Inflammatory macrophage (primary cell): ENCODE measurements around the gene NIPAL1.

Experiments used
- DNase-seq, 2 donors: peaks; one replicate each; pipeline ENCODE4 v3.0.0-alpha.2; 2020 to 2022

The NIPAL1 gene

DNA sequence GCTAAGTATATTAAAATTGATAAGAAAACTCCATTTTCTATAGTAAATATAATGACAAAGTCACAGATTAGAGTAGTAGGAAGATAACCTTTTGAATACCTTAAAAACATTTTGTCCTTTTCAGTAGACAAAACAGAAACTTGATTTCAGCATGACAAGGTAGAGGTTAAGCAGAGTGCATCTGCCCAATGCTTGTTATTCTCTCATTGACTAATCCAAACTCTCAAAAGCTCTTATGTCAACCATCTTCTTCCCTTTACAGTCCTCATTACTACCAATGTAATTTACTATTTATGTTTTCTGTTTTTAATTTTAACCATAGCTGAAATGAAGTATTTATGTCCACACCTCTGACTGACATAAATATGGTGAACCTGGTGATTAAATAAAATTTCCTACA lies 11.1 kb downstream of the NIPAL1 start:
- no peak for DNase-seq

DNA sequence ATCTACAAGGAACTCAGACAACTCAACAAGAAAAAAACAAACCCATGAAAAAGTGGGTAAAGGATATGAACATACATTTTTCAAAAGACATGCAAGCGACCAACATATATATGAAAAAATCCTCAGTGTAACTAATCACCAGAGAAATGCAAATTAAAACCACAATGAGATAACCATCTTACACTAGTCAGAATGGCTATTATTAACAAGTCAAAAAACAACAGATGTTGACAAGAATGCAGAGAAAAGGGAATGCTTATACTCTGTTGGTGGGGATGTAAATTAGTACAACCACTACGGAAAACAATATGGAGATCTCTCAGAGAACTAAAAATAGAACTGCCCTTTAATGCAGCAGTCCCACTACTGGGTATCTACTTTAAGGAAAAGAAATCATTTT lies 12.1 kb downstream of the NIPAL1 start:
- no peak for DNase-seq

DNA sequence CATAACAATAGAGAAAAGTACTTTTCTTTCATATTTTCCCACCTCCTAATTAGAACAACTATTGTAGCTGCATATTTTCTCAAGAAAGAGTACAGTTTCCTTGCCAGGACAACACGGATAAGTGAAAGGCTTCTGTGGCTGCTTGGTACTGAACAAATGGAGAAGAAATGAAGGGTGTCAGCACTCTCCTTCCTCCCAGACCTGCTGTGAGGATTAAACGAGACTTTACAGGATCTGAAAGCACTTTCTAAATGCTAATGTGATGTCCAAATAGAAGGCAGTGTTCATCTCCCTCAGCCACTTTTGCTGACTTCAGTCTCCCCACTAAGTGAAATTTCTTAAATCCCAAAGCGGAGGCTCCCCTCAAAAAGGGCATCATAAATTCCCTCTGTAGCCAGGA lies 13.9 kb downstream of the NIPAL1 start:
- no peak for DNase-seq

DNA sequence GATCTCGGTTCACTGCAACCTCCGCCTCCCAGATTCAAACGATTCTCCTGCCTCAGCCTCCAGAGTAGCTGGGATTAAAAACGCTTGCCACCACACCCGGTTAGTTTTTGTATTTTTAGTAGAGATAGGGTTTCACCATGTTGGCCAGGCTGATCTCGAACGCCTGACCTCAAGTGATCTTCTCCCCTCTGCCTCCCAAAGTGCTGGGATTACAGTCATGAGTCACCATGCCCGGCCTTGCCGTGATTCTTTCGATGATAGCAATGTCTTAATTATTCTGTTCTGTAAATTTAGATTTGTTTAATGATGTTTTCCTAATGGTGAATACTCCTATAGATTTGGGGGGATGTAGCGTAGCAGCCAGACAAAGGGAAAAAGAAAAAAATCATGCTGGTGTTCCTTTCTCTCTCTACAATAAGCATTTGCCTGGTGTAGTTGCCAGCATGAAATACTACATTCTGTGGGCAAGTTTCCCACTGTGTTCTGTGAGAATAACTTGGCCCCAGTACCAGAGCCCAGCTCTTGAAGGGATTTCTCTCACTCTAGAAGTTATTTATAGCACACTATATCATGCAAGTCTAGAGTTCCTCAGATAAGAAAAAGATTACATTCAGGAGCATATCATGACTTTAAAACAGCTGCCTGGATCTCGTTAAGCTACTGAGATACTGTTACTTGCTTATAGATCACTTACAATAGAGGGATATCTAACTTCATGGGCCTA lies 15.4 kb downstream of the NIPAL1 start:
- DNase-seq = no peak

DNA sequence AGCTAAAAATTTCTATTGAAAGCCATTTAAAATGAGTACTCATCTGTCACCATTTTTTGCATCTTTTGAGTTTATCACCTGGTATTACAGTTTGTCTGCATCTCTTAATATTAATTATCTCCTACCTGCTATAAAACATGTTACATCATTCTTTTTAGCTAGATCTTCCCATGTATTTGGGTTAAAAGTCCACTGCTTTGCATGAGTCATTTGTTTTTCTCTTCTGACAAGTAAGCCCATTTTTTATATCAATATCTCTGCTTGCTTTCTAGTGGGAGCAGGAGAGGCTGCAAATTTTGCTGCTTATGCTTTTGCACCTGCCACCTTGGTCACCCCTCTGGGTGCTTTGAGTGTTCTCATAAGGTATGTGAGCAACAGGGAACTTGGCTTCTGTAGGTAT lies 16.1 kb downstream of the NIPAL1 start:
- no peak for DNase-seq

DNA sequence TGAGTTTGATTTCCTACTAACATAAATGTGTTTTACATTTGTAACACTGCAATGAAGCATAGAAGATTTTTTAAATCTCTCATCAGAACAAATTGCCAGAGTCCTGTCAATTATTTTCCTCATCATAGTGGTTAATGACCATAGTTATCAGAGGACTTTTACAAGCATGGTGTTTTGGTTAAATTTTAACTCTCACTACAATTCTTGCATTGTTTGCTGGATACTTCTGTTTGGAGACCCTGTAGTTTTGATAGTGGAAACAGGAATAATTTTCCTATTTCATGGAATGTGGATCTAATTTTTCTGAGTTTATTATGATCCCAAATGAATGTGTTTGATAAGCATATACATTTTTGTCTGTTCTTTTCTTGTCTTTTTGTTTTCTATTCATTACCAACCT lies 16.8 kb downstream of the NIPAL1 start:
- DNase-seq = no peak

DNA sequence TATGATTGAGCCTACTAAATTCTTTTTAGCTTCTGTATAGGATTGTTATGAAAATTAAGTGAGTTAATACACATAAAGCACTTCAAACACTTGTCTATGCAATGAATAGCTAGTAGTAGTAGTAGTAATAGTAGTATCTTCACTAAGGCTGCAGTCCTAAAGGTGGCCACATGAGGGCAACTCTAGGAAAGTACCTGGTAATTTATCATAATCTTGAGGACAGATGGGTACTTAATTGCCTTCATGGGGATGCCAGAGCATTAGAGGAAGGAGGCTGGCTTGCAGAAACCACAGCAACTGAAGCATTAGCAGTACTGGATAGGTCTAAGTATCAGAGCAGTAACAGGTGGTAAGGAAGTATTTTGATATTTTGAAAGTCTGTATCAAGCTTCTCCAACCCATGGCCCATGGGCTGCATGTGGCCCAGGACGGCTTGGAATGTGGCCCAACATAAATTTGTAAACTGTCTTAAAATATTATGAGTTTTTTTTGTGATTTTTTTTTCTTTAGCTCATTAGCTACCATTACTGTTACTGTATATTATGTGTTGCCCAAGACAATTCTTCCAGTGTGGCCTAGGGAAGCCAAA lies 17.3 kb downstream of the NIPAL1 start:
- peak; percentile 34 to 35 for DNase-seq

DNA sequence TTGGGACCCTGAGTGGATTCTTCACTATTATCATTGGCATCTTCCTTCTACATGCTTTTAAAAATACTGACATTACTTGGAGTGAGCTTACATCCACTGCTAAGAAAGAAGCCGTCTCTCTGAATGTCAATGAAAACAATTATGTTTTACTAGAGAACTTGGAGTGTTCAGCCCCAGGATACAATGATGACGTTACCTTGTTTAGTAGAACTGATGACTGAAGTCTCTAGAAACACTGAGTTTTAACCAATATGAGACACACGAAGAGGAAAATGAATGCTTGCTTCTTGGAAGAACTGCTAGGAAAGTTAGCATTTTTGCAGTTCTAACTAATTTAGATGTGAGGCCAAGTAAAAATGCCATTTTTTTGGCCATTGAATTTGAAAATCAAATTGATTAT lies 19.4 kb downstream of the NIPAL1 start:
- DNase-seq = no peak

DNA sequence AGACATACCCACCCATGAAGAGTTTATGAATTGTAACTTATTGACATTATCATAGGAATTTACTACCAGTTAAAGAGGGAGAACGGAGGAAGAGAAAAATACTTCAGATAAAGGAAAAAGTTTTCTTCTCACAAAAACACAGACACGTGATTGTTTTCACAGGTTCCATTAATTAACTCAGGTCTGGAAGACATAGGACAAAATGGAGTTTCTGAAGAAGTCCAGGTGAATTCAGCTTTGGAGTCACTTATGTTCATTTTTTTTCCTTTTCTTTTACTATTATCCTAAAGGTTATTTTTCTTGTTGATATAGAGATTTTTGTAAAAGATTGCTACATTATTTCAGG lies 20.5 kb downstream of the NIPAL1 start:
- no peak for DNase-seq

DNA sequence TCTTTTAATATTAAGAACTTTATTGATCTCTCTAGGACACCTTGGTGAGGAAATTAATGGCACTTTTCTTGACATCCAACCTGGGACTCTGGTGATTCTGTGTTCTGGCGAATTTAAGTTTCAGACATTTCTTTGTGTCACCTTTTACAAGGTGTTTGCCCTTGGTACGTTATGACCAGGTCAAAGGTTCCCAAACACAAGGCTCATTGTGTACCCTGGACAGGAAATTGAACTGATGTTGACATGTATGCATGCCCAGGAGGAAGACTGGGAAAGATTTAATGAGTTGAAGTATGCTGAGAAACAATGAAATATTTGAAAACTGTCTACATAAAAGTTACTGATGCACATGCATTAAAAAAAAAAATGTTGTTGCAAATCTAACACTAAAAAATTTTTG lies 22.1 kb downstream of the NIPAL1 start:
- DNase-seq = no peak

DNA sequence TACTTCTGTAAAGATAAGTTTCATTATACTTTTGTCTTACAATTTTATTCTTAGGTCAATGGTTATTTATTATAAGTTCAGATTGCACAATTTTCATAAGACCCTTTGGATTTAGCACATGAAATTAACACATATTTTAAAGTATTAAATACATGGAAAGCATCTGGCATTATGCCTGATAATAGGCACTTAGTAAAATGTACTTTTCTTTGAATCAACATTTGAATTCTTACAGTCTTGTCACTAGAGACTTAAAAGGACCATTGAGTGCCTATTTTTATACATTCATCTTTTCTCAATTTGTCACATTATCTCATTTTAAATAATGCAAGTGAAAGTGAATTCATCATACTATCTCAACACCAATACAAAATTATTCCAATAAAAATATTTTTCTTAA lies 23.0 kb downstream of the NIPAL1 start:
- no peak for DNase-seq

DNA sequence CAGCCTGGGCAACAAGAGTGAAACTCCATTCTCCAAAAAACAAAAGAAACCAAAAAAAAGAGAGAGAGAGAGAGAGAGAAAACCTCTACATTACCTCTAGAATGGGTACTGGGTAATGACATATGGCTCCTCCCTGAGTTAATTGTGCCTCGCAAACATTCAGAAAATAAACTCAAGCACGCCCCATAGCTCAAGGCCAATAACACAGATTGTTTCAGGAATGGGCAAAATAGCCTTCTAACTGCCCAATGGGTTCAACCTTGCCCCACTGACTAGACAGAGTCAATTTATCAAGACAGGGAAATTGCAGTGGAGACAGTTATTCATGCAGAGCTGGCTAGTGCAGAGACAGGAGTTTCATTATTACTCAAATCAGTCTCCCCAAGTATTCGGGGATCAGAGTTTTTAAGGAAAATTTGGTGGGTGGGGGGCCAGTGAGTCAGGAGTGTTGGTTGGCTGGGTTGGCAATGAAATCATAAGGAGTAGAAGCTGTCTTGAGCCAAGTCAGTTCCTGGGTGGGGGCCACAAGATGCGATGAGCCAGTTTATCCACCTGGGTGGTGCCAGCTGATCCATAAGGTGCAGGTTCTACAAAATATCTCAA lies 25.1 kb downstream of the NIPAL1 start:
- no peak for DNase-seq

DNA sequence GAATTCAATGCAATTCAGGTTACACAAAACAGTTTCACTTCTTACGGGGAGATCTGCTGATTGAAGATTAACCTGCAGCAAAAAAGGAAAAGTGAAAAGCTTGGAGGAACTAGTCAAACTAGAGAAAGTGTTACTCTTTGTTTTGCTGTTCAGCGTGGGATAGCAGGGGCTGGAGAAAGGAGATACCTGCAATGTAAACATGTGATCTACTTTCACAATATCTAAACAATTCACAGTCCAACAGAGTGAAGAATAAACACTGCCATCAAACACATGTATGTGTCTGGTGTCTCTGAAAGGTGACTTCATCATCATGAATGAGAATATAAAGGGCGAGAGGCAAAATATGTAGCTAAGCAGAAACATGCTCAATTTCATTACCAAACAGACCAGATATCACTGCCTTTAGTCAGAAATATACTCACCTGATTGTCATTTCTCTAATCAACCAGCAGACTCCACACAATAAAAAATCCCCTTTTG lies 26.4 kb downstream of the NIPAL1 start:
- no peak for DNase-seq

DNA sequence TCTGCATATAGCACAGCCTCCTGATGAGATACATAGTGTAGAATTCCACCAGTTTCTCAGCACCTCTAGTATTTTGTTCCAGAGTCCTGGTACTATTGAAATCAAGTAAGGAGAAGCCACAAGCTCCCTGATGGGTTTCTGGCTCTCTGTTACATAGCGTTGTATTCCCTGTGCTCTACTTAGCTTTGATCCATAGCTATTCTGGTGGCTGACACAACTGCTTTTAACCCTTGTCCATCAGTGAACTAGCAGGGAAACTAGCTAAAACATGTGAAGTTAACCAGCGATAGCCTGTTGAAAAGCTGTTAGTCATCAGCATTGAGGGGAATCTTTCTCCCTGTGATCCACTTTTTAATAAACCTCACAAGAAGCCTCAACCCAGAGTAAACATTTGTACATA lies 26.9 kb downstream of the NIPAL1 start:
- DNase-seq = no peak

DNA sequence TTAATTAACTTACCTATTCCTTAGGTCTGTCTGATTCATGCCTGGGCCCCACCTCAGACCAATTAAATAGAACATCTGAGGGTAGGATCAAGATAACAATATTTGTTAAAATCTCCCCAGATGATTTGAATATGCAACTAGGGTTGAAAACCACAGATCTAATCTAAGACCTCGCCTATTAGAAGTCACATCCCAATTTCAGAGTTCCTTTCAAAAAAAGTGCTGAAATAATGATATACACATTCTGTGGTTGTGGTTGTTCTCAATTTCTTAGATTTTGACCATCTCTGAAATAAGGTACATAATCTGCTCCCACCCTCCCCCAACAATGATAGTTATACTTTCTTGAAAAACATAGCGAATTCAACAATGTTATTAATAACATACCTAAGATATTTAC lies 27.7 kb downstream of the NIPAL1 start:
- DNase-seq = no peak

DNA sequence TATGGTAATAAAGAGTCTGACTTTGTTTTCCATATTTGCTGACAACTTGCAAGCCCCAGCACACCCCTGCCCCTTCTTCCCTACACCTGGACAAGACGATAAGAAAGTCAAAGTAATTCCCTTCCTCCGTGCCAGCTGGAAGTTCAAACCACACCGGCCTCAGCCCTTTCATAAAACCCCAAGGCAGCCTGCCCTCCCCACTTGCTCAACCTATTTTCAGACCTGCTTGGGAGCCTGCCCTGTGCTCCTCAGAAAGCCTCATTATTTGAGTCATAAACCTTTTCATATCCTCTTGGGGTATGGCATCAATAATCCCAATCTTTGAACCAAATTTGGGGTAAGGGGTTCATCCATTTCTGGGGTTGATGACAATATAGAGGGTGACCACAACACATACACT lies 29.5 kb downstream of the NIPAL1 start:
- no peak for DNase-seq

DNA sequence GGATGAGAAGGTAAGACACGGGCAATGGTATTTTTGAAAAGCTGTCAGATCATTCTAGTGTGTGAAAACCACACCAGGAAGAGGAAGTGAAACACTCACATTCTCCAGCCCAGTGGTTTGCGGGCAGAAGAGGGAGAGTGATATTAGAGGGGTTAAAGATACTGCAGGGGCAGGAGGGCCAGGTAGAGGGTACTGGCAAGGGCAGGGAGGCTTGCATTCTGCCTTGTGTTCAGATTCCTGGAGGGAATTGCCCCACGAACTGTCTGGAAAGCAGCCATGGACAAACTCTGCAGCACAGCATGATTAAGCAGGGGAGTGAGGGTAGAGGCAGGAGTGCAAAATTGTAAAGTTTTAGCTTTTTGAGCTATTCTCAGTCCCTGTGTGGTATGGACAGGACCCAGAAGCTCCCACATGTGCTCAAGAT lies 30.9 kb downstream of the NIPAL1 start:
- peak; percentile 31 to 43 for DNase-seq

DNA sequence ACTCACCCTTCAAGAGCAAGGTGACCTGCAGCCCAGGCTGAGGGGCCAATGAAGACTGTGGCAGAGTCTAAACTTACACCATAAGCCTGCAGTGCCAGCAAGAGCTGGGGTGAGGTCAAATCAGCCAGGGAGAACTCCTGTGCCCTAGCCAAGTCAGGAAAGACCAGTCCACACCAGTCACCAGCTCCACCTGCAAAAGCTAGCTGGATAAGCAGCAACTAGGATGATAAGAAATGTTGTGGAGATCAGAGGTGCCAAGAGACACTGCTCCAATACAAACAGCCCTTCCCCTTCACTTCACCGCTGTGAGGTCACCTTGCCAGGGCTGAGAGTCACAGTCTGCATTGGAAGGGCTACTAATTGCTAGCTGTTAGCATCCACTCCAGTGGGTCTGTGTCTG lies 31.3 kb downstream of the NIPAL1 start:
- no peak for DNase-seq

DNA sequence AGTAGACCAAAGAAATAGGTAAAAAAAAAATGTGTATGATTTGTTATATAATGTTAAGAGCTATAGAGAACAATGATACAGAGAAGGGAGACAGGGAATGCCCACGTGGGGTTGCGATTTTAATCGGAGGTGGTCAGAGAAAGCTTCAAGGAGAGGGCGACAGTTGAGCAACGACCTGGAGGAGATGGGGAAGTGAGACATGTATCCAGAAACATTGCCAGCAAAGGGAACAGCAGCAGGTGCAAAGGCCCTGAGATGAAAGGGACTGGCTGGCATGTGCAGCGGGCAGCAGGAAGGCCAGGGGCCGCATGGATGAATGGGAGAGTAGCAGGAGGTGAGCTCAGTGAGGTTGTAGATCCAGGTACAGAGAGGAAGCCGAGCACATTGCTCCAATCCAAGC lies 32.9 kb downstream of the NIPAL1 start:
- no peak for DNase-seq

DNA sequence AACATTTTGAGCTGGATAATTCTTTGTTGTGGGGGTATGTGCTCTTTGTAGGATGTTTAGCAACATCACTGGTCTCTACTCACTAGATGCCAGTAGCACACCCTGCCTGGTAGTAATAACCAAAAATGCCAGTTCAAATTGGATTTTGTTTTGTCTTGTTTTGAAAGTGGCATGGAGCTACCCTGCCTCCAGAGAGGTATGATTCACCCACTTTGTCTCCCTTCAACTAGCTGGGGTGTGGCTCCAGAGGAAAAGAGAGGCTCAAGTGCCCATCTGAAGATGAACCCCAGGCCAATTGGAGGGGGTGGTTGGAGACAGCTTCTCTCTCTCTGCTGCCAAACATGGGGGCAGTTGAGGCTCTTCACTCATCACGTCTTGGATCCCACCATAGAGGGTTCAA lies 34.5 kb downstream of the NIPAL1 start:
- DNase-seq = no peak

DNA sequence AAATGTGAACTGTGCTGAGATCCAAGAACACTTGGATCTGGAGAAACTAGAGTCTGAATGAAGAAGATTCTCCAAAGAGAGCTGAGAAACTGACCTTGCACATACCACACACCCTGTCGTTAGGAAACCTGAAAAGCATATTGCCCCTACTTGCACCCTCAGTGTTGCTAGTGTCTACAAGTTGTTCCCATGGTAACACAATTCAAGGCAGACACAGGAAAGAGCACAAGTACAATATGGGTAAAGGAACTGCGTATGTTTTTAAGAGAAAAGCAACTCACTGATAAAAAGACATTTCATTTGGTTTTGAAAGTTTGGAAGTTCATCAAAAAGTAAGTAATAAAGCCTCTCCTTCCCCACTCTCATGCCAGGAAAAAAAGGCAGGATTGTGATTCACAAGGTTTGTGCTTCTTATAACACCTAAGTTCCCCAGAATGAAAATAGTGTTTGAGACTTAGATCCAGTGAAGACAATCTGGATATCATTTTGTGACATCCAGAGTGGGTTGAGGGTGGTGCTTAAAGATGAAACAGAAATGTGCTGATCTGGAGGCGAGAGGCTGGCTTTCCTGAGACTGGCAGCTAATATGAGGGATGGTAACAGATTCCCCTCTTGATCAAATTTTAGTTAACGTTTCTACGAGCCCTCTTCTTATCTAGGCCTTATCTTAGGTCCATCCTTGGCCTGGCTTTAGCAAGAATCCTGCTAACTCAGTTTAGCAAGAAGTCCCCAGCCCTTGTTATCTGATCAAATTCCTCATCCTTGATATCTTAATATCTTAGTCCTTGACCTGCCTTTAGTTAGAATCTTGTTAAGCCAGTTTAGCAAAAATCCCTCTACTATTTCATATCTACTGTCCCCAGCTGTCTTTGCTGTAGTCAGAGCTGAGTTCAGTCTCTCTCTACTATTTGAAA lies 42.3 kb downstream of the NIPAL1 start:
- no peak for DNase-seq

DNA sequence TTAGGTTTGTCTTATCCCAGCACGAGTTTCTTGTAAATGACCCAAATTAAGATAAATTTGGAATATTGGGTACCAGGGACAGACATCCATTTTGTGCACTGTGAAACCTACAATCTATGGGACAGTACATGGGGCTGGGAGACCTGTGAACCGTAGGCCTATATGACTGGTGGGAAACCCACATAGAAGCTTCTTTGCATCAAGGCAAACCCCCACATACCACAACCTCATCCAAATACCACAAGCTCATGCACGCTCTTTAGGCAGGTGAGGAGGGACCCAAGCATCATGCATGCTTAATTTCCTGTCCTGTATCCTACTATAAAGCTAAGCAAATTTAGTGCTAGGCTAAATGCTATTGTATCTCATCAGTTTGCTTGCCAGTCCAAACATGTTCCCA lies 47.8 kb downstream of the NIPAL1 start:
- DNase-seq = no peak

DNA sequence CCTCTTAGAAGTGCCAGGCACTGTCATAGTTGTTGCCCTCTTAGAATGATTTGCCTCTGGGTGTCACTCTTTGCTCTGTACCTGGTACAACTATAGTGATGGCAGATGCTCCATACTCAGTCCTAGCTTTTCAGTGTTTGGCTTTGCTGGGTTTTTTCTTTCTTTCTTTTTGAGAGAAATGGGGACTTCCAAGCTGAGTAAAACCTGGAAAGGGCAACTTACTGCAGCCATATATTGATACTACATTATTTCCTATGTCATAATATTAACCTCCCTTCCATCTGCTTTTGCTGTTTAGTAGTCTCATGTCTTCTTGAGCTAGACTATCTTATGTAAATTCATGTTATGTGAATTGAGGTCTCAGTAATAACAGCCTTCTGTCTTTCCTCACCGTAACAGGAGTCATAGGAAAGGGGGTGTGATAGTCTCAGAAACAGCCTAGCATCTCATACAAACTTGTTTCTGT lies 49.0 kb downstream of the NIPAL1 start:
- no peak for DNase-seq
